SK-N-SH (cell line): ENCODE measurements around the gene CDV3.
"Not testable (repeated sequence)": the region's sequence is repeated elsewhere in the genome, so short reads cannot be mapped to it uniquely, and the experiment has no call there.

Source experiments
- CTCF ChIP-seq: fragments of 200-600 bp; sonication (generic); IDR thresholded peaks from 2 replicates; pipeline ENCODE4 v1.6.1; 2017; ENCODE audit warnings: antibody characterized with exemption, mild to moderate bottlenecking, moderate library complexity
- EP300 ChIP-seq, 2 experiments: IDR thresholded peaks; 2 replicates each; pipeline versions ENCODE4 v1.4.0 to v1.6.1; 2012; ENCODE audit warnings: borderline replicate concordance in 1 of 2, low read depth in 1 of 2, low read length in 1 of 2
- FOXM1 ChIP-seq: IDR thresholded peaks from 2 replicates; pipeline ENCODE4 v1.4.0; 2012; ENCODE audit warnings: low read depth, mild to moderate bottlenecking
- IRF3 ChIP-seq: fragments of 150-350 bp; IDR thresholded peaks from 2 replicates; pipeline ENCODE4 v1.6.1; 2016; ENCODE audit warnings: mild to moderate bottlenecking, low read depth, low read length
- PBX3 ChIP-seq: IDR thresholded peaks from 2 replicates; pipeline ENCODE4; 2012
- POLR2AphosphoS5 ChIP-seq: IDR thresholded peaks from 2 replicates; pipeline ENCODE4 v1.6.1; 2012; ENCODE audit warnings: low read depth, low read length
- REST ChIP-seq: IDR thresholded peaks from 2 replicates; pipeline ENCODE4 v1.6.1; 2012; ENCODE audit warnings: mild to moderate bottlenecking, low read depth, low read length, moderate library complexity
- SMC3 ChIP-seq: IDR thresholded peaks from 2 replicates; pipeline ENCODE4 v1.6.1; 2012; ENCODE audit warnings: low read depth, low read length, improper control_type of control experiment
- TCF12 ChIP-seq: IDR thresholded peaks from 2 replicates; pipeline ENCODE4 v1.4.0; 2012
- TEAD4 ChIP-seq: IDR thresholded peaks from 2 replicates; pipeline ENCODE4 v1.4.0; 2012; ENCODE audit warnings: mild to moderate bottlenecking, borderline replicate concordance; ENCODE audit not compliant: insufficient read depth
- USF2 ChIP-seq: fragments of 150-350 bp; IDR thresholded peaks from 2 replicates; pipeline ENCODE4 v1.6.1; 2017; ENCODE audit warnings: antibody characterized with exemption, low read length, low read depth, borderline replicate concordance
- YY1 ChIP-seq: IDR thresholded peaks from 2 replicates; pipeline ENCODE4 v1.4.0; 2012; ENCODE audit warnings: low read depth, mild to moderate bottlenecking

GRCh38 chr3:133523758-133524157, 49.7 kb upstream of the CDV3 start:
- TF ChIP-seq CTCF; TCF12; EP300 (IDR thresholded peaks at IDR 0.05; ENCODE audit: borderline replicate concordance in 1 of 2, low read depth in 1 of 2, low read length in 1 of 2); TEAD4; IRF3; YY1; USF2; SMC3; FOXM1; PBX3; REST; POLR2AphosphoS5: not testable (repeated sequence)
